ENCODE measurements around the gene TARP.

The TARP gene

GRCh38 chr7:38222481-38223096 lies 50.8 kb downstream of the TARP start:
- Histone ChIP-seq H3K9me3 (no peaks in the 10 kb centered on the region), H3K36me3 (peaks cover 23 to 46% of the 10 kb centered on the region in 2 donors), H3K4me1 (no peaks in the 10 kb centered on the region), H3K27ac (peak overlapping the region; percentile 29 to 56), H3K27me3 (no peaks in the 10 kb centered on the region), H3K4me3 (no peak overlapping the region)
- intact Hi-C loops (cut with DNase I) = loop anchor here (1.0 to 5.0 kb wide), 3 partner anchors 115 to 321 kb away; partner anchors contain the start of gene SFRP4
- no peak for DNase-seq (ENCODE audit: low spot score in 2 of 2)
- TF ChIP-seq CTCF (IDR thresholded peaks at IDR 0.05) = peak; percentile 65 to 92 (median 76)

- no peaks in the 10 kb centered on the region for H3K9me3 ChIP-seq
- no peak for DNase-seq (ENCODE audit: low spot score in 2 of 2)
- H3K4me1 ChIP-seq = peaks cover 0 to 2% of the 10 kb centered on the region in 2 donors
- no peak overlapping the region for H3K4me3 ChIP-seq
- H3K27ac ChIP-seq = no peak overlapping the region
- H3K36me3 ChIP-seq = peaks cover 20 to 52% of the 10 kb centered on the region in 2 donors
- H3K27me3 ChIP-seq = no peaks in the 10 kb centered on the region
- TF ChIP-seq CTCF (IDR thresholded peaks at IDR 0.05) = no peak
- intact Hi-C loops (cut with DNase I) = loop anchor here (5.0 kb wide), 1 partner anchor 303 kb away; the partner anchor contains the start of gene SFRP4
Observed at GRCh38 chr7:38220452-38220851, 53.0 kb downstream of the TARP start.

- Histone ChIP-seq H3K4me3 (no peak overlapping the region), H3K9me3 (no peaks in the 10 kb centered on the region), H3K27ac (no peak overlapping the region), H3K36me3 (peaks cover 20 to 54% of the 10 kb centered on the region in 2 donors), H3K27me3 (no peaks in the 10 kb centered on the region), H3K4me1 (peaks cover 0 to 2% of the 10 kb centered on the region in 2 donors)
- TF ChIP-seq CTCF (IDR thresholded peaks at IDR 0.05) = no peak
- DNase-seq (ENCODE audit: low spot score in 2 of 2) = no peak
- intact Hi-C loops (cut with DNase I) = loop anchor here (2.0 kb wide), 1 partner anchor 39 kb away; the partner anchor contains the start of gene STARD3NL
Observed at GRCh38 chr7:38217672-38218071, 55.8 kb downstream of the TARP start.

- Histone ChIP-seq H3K4me1 (peaks cover 0 to 2% of the 10 kb centered on the region in 2 donors), H3K27me3 (no peaks in the 10 kb centered on the region), H3K9me3 (no peaks in the 10 kb centered on the region), H3K27ac (peak overlapping the region in 1 of 2 donors; percentile 50), H3K4me3 (no peak overlapping the region), H3K36me3 (peaks cover 20 to 45% of the 10 kb centered on the region in 2 donors)
- intact Hi-C loops (cut with DNase I) = loop anchor here (2.0 kb wide), 1 partner anchor 37 kb away; the partner anchor contains the start of gene STARD3NL
- TF ChIP-seq CTCF (IDR thresholded peaks at IDR 0.05) = peak; percentile 86 to 91 (median 89)
- DNase-seq (ENCODE audit: low spot score in 2 of 2) = peak; percentile 51 to 87
Observed at GRCh38 chr7:38215735-38216670, 57.4 kb downstream of the TARP start.

- no peaks in the 10 kb centered on the region for H3K9me3 ChIP-seq
- H3K36me3 ChIP-seq = peaks cover 17 to 37% of the 10 kb centered on the region in 2 donors
- DNase-seq (ENCODE audit: low spot score in 2 of 2) = no peak
- no peak overlapping the region for H3K4me3 ChIP-seq
- intact Hi-C loops (cut with DNase I) = no loop called here
- peaks cover 0 to 2% of the 10 kb centered on the region in 2 donors for H3K4me1 ChIP-seq
- no peaks in the 10 kb centered on the region for H3K27me3 ChIP-seq
- peak overlapping the region in 1 of 2 donors; percentile 50 for H3K27ac ChIP-seq
- no peak for TF ChIP-seq CTCF (IDR thresholded peaks at IDR 0.05)
Observed at GRCh38 chr7:38215115-38215514, 58.3 kb downstream of the TARP start.
